NCI-H226 (cell line): ENCODE measurements around the gene DAPK2.
"Not testable (repeated sequence)": the region's sequence is repeated elsewhere in the genome, so short reads cannot be mapped to it uniquely, and the experiment has no call there.

Source experiments
- DNase-seq: peaks from one replicate; pipeline ENCODE4 v3.0.0-alpha.2; 2015

Gene DAPK2

DNA sequence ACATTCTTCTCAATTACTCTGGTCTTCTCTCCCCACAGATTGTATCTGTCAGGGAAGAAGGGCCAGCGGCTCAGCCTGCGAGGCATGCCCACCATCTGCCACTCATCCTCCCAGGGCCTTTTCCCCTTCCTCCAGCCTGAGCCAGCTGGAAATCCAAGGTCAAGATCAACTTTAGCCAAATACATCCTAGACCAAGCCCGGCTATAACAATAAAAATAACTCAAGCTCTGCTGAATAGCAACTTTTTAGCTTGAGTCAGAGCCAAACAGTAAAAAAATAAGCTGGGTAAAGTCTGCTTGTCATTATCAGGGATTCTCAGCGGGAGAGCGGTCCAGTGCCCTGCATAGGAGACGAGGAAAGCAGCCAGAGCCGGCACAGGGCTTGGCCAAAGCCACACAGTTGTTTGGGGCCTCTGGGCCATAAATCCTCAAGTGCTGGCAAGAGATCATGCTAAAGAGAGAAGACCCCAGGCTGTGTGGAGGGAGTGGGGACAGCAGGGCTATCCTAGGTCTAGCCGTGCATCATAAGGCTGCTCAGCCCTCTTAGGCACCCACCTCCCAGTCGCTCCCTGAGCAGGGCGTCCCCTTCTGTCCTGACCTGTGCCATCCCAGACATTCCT is 136.4 kb downstream of the DAPK2 start:
- DNase-seq, result no peak

DNA sequence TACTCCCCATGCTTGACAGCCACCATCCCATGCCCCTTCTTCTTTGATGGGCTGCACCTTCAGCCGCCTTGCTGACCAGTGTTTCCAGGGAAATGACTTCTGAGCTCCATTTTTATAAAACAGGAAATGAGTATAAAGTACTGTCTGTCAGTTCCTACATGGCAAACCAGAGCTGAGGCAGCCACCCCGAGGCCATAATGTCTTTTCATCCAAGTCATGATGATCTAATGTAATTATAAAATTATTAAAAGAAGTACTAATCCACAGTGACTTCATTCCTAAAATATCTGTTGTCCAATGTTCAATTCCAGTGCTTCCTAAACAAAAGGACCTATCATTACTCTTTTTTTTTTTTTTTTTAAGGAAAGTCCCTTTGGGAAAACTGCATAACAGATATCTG is 137.3 kb downstream of the DAPK2 start:
- DNase-seq, result peak; percentile 29

DNA sequence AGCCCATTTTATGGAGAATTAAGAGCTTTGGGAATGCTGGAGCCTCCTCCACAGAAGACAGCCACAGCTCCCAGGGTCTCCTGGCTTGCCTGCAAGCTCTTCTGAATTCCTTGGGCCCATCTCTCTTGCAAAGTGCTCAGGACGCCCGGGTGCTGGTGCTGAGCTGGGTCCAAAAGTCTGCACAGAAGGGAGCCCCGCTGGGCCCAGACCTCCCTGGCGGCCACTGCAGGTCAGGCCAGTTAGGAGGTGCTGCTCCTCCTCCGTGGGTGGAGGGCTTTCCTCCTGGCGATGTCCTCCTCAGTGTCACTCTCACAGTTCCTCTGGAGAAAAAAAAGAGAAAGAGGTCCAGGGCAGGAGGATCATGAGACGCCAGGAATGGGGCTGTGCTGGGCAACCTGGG is 138.0 kb downstream of the DAPK2 start:
- no peak for DNase-seq

DNA sequence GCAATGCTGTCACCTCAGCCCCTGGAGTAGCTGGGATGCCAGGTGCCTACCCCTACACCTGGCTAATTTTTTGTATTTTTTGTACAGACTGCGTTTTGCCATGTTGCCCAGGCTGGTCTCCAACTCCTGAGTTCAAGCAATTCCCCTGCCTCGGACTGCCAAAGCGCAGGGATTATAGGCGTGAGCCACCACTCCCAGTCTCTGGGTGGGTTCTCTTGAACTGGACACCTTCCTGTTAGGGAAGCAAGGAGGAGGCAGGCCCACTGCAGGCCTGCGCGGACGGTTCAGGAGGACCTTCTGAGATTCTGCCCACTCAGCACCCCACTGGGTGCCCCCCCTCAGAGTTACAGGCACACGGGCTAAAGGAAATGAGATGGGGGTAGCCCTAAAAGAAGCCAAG is 138.8 kb downstream of the DAPK2 start:
- DNase-seq, result no peak

DNA sequence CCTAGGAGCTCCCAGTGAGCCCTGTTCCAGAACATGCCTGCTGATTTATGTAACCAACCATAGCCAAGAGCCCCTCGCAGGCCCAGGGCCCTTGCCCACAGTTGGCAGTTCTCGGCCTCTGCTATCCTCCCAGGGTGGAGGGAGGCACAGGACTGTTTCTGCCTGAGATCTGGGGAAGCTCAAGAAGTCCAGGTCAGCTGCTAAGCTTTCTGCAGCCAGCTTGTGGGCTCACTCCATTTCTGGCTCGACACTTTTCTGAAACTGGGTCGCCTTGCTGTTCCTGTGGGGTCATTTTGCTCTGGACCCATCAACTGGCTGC is 140.1 kb downstream of the DAPK2 start:
- no peak for DNase-seq

DNA sequence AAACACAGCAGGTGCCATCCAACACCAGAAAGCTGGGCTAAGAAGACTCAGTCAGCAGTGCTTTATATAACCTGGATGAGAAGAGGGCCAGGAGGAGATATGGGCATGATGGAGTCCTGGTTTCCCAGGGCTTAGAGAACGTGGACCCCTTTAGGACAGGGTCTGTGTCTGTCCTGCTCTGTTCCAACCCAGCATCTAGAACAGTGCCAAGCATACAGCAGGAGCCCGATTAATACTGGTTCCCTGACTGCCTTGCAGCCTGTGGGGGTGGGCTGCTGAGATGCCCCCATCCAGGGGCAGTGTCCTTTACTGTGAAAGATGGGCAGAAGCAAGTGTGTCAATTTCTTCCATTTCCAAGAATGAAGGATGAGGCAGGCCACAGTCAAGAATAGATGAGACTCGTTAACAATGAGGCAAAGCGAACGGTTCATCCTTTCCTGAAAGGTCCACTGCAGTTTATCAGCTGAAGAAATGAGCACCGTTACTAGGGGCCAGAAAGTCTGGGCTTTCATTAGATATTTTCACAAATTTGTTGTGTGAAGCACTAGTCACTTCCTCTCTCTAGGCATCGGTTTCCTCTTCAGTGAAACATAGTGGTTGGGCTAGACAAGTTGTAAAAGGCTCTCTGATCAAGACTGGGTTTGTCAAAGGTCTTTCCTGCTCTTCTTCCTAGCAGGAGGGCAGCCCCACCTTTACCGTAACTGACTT is 140.6 kb downstream of the DAPK2 start:
- no peak for DNase-seq

DNA sequence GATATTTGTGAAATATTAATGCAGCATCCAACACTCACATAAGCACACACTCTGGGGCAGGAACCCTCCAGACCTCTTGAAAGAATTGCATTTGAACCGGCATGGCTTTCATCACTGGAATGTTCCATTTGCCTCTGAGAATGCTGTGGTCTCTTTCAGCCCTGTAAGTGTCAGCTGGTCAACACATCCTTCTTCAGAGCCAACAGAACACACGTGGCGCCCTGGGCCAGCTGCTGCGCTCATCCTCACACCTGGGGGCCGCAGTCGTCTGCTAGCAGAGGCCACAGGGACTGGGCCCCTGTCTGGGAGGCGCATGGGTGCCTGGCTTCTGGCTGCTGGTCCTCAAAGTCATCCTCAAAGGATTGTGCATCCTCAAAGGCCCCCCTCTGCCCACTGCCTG is 141.2 kb downstream of the DAPK2 start:
- DNase-seq, result no peak

DNA sequence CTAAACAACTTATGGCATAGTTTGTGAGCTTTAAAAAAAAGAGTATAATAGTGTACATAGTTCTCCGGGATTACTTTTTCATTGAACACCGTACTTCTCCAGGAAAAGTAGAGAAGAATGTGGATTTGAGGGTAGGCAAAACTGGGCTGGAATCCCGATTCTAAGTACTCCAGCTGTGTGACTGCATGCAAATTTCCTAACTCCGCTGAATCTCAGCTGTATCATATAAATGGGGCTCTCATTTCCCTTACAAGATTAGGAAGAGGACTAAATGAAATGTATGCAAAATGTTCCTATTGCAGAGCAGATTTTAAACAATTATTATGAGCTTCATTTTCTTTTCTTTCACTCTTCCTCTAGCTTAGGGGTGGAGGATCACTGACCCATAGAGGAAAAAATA is 142.2 kb downstream of the DAPK2 start:
- DNase-seq, result no peak

DNA sequence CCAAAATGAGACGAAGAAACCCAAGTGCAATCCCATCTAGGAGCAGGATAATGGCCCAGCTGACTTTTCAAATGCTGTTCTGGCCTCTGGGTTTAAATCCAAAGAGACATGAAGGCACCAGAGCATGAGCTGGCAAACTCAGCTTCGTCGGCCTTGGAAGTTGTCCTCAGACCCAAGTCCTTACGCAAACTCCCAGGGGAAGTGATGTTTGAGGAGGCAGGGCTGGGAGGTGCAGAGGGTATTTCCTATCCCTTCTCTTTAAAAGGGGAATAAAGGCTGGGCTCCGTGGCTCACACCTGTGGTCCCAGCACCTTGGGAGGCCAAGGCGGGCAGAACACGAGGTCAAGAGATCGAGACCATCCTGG is 143.6 kb downstream of the DAPK2 start:
- no peak for DNase-seq

DNA sequence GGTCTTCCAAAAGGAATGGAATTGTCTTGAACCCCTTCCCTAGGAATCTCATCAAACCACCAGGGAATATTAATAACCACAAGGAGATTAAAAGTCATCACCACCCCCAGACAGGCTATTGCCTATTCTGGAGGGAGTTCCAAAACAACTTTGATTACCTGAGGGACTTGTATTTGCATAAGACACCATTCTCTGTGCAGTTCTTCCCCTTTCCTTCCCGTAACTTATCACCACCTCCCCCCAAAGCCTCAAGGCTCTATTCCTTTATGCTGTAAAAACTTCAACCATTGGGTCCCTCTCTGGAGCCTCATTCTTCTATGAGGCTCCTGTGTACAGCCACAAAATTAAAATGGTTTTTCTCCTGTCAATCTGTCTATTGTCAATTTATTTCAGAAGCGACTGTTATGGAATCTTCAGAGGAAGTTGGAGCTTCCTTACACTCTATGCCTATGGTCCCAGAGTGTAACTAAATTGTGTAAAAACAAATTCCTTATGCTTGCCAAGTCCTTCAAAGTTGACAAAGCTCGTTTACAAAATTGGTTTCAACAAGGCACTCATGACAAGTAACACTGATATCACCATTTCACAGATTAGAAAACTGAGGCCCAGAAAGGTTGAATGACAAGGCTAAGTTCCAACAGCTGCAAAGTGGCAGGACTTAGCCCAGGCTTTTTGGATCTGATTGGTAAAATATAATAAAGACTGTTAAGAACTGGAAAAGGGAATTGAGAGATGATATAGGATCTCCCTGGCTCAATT is 144.2 kb downstream of the DAPK2 start:
- no peak for DNase-seq

DNA sequence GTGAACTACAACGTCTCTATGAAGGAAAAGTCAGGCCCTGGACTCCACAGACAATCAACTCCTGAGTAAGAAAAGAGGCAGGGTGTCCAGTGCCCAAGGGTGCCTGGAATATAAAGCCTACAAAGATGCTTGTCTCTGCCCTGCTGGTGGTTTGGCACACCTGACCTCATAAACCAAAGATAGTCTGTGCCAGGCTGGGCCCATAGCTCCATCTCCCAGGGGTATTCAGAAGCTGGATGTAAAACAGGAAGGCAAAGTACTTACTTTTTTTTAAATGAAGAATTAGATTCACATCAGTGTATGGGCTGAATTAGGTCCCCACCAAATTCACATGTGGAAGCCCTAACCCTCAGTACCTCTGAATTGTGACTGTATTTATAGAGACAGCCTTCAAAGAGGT is 146.0 kb downstream of the DAPK2 start:
- no peak for DNase-seq

DNA sequence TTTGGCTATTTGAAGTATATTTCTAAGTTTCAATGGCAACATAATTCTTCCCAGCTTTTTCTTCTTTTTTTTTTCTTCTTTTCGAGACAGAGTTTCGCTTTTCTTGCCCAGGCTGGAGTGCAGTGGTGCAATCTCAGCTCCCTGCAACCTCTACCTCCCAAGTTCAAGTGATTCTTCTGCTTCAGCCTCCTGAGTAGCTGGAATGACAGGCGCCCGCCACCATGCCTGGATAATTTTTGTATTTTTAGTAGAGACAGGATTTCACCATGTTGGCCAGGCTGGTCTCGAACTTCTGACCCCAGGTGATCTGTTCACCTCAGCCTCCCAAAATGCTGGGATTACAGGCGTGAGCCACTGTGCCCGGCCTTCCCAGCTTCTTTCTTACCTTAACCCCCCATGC is 146.7 kb downstream of the DAPK2 start:
- DNase-seq, result not testable (repeated sequence)

DNA sequence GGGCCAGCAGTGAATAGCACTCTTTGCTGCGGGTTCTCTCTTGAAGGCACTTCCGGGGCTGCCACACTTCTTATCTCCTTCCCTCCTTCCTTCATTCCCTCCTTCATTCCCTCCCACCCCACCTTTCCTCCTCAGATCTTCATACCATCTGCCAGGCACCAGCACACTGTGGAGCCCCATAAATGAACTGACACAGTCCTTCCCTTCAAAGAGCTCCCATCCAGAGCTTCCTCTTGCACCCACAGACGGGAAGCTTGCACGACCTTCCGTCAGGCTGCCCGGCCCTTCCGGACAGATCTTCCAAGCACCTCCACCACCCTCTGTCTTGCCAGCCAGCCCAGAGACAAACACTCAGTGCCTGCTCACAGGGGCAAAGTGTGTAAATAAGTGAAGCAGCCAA is 147.1 kb downstream of the DAPK2 start:
- no peak for DNase-seq

DNA sequence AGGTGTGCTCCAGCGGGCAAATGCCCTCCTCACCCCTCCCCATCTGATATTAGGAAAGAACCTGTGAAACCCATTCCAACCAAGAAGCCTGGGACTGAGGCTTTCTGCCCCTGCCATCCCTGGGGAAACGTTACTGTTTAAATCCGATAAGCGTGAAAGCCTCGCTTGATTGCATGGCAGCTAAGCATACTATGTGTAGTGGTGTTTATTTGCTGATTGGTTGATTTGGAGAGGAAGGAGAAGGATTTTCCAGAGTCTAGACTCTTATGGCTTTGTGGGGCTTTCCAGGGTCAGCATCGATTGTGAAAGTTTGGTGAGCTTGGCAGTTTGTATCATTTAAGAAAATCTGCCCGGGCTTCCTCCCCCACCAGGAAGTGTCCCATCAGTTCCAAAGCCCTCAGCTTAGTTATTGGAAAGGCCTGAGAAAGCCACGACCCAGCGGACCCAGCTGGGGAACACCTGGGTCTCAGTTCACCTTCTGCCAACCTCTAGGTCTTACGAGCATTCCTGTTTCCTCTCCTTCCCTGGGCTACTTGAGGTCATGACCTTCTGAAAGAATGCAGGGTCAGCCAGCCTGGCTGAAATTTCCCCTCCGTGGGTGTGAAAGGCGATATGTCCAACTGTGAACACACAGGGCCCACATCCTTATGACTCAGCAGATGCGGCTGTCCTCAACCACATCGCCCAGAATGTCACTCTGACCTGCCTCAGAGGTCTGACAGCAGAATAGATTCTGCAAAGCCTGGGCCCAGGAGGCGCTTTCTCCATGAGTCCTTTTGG is 149.8 kb downstream of the DAPK2 start:
- DNase-seq, result peak; percentile 40

DNA sequence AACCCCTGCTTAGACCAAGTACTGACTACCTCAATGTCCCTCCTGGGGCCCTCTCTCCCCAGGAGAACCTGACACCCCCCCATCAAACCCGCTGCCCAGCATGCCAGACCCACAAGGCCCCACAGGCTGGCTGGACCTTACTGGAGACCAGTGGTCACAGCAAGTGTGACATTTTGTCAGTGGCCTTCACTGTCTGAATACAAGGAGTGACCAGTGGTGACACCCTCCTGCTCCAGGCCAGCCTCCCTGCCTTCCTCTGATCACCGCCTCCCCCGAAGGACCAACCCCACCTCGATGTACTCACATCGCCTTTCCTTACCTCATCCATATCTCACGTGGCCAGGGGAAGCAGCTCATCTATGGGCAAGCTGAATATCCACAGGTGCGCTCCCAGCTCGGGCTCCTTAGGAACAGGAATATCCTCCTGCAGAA is 150.5 kb downstream of the DAPK2 start:
- DNase-seq, result no peak

DNA sequence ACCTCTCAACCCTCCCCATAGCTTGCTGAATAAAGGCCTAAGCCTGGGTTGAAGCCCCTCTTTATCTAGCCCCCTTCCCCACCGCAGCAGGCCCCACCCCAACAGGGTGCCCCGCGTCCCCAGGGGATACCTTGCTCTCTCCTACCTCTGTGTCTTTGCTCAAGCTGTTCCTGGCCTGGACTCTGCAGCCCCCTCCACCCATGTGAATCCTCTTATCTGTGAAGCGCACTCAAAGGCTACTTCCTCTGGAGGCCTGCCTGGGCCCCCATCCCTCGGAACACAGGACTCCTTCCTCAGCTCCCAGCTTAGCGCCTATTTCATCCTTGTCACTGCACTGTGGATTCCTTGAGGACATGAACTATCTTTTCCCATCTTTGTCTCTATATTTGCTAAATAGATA is 151.1 kb downstream of the DAPK2 start:
- no peak for DNase-seq

DNA sequence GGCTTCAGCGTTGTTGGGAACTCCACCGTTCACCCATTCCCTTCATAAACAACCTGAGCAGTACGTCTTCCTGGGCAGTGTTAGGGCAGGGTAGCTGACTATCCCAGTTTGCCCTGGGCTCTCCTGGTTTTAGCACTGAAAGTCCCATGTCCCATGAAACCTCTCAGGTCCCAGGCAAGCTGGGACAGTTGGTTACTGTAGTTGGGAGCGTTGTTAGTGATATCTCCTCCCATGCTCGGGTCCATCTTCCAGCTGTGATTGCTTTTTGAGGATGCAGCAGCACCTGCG is 151.7 kb downstream of the DAPK2 start:
- no peak for DNase-seq

DNA sequence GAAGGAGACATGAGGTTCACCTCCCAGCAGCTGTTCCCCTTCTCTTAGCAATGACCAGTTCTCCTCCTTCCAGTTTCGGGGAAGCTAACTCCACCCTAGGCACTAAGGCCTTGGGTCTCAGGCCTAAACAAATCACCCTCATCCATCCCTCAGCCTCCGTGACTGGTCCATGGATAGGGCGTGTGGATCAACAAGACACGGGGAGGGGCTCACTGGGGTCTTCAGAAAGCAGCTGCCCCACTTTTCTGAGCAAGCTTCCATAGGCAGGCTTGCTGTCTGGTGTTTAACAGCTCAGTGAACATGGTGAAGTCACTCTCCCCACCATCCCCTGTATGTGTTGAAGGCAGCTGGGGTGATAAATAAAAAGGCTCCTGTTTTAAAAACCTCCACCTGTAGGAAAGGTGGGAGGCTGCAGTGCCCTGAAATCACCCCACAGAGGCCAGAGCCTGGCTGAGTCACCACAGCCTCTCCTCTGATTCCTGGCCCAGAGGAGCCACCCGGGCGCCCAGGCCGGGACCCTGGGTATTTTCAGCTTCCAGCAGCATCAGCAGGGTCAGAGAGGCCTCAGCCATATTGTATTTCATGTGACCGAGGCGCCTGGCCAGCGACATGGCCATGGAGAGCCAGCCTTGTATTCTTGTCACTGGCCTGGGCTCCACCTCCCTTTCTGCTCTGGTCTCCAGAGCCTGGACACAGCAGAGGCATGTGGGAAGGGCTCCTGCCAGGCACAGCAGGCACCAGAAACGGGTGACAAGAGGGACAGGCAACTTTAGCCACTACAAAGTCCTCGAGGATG is 152.2 kb downstream of the DAPK2 start:
- DNase-seq, result no peak

DNA sequence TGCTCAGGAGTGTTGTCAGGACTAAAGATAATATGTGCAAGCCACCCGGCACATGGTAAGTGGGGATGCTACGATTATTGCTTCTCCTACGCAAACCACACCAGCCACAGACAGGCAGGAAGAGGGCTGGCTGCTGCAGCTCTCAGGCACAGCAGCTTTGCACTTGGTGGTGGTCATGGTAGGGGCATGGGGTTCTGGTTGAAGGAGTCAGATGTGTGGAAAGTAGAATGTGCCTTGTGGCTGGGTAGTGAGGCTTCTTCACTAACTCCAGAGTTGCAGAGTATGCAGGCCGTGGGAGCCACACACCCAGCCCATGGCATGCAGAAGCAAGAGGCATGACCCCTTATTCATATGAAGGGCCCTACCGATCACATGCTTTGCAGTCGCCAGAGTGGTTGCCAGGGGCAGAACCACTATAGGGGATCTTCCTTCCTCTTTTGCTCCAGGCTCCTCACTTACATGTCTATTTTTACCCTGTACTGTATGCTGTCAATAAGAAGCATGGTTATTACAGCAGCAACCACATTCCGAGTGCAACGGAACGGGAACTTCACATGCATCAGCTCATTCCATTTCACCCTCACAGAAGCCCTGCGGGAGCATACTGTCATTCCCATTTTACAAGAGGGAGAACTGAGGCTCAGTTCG is 153.4 kb downstream of the DAPK2 start:
- DNase-seq, result no peak

DNA sequence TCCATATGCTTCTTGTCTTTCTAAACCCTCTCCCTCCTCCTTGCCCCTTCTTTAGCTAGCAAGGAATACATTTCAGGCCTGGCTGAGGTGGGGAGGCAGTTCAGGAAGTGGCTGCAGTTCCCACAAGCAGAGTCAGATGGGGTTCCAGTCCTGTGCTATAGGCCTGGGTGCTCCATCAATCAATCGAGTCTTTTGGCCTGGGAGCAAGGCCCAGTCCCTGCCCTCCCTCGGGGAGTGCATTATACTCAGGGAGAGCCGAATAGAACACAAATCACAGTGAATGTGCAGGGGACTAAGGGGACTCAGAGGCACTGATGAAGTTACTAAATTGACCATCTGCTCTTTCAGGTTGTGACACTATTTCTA is 154.5 kb downstream of the DAPK2 start:
- DNase-seq, result no peak

DNA sequence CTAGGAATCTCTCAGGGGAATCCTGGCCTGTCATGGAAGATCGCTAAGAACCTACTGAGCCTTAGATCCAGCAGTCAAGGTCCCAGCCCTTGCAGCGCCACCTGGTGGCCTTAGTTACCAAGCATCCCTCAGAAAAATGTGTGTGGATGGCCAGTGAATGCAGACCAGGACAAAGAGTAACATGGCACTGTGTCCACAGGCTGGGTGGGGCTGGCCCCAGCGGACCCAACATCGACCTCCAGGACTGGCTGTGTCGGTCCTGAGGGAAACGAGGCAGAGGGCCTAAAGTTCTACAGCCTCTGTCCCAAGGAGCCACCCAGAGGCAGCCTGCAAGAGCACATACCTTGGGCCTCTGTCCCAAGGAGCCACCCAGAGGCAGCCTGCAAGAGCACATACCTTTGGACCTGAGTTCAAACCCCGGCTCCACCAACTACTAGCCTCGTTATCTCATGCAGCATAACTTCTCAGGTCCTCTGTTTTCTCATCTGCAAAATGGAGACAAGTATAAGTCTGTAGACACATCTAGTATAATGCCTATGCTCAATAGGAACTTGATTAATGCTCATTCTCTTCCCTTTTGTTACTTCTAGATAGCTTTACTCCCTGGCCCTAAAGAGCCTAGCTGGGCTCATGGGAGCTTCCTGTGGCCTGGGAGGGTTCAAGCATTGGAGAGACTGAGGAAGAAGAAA is 155.1 kb downstream of the DAPK2 start:
- peak; percentile 64 for DNase-seq

DNA sequence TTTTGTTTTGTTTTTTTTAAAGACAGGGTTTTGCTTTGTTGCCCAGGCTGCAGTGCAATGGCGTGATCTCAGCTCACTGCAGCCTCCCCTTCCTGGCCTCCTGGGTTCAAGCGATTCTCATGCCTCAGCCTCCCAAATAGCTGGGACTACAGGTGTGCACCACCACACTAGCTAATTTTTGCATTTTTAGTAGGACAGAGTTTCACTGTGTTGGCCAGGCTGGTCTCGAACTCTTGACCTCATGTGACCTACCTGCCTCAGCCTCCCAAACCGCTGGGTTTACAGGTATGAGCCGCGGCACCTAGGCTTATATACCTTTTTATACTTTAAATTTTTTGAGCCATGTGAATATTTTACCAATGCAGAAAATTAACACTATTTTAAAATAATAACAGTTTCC is 155.7 kb downstream of the DAPK2 start:
- DNase-seq, result no peak
